DMS114 treated with DMSO at 0.1 percent for 48 hours (cell line): ENCODE measurements around the gene VASN.

Source experiments
- DNase-seq: peaks from one replicate; lab custom pipeline; 2025; ENCODE audit not compliant: unreplicated experiment; lab: John Stamatoyannopoulos, UW

VASN gene

GRCh38 chr16:4351880-4352279, 19.8 kb upstream of the VASN start:
- no peak for DNase-seq

- DNase-seq = no peak
Measured at GRCh38 chr16:4352843-4353242, 18.8 kb upstream of the VASN start.

GRCh38 chr16:4353675-4354074, 18.0 kb upstream of the VASN start:
- DNase-seq = no peak

GRCh38 chr16:4354512-4355409, 16.9 kb upstream of the VASN start:
- DNase-seq = no peak

- no peak for DNase-seq
Measured at GRCh38 chr16:4356820-4357219, 14.8 kb upstream of the VASN start.

GRCh38 chr16:4358236-4358635, 13.4 kb upstream of the VASN start:
- no peak for DNase-seq

- no peak for DNase-seq
Measured at GRCh38 chr16:4358831-4359561, 12.7 kb upstream of the VASN start.

- DNase-seq = no peak
Measured at GRCh38 chr16:4359914-4360313, 11.7 kb upstream of the VASN start.

- DNase-seq = no peak
Measured at GRCh38 chr16:4360538-4361021, 11.1 kb upstream of the VASN start.

GRCh38 chr16:4361033-4361943, 10.4 kb upstream of the VASN start:
- DNase-seq = no peak

- no peak for DNase-seq
Measured at GRCh38 chr16:4361944-4362311, 9.7 kb upstream of the VASN start.

GRCh38 chr16:4362476-4363135, 9.0 kb upstream of the VASN start:
- no peak for DNase-seq

GRCh38 chr16:4364196-4365013, 7.2 kb upstream of the VASN start:
- no peak for DNase-seq

- DNase-seq = no peak
Measured at GRCh38 chr16:4365014-4365406, 6.6 kb upstream of the VASN start.

GRCh38 chr16:4365615-4366014, 6.0 kb upstream of the VASN start:
- DNase-seq = no peak

GRCh38 chr16:4366016-4366415, 5.6 kb upstream of the VASN start:
- DNase-seq = no peak

GRCh38 chr16:4367393-4367856, 4.2 kb upstream of the VASN start:
- DNase-seq = no peak

- no peak for DNase-seq
Measured at GRCh38 chr16:4369007-4369733, 2.5 kb upstream of the VASN start.

GRCh38 chr16:4370151-4370550, 1.5 kb upstream of the VASN start:
- no peak for DNase-seq
